H7 (cell line): ENCODE data around the gene TEX261. TPM values are rescaled to one million over a fixed set of nuclear protein-coding genes. Genes with fewer than 3 reads are reported as not detected.
A peak's percentile ranks its signal among the peaks of the same experiment; 100 is the strongest.

Experiments used
- DNase-seq: peaks from one replicate; pipeline ENCODE4 v3.0.0; 2012
- H3K27me3 ChIP-seq: 2 replicates; pipeline ENCODE4 v1.6.0; 2011; ENCODE audit warnings: mild to moderate bottlenecking, low read length; ENCODE audit not compliant: control insufficient read depth, insufficient read depth
- H3K36me3 ChIP-seq: replicated peaks from 2 replicates; pipeline ENCODE4 v1.5.1; 2011; ENCODE audit warnings: low read length; ENCODE audit not compliant: control insufficient read depth, insufficient read depth
- H3K4me3 ChIP-seq: 2 replicates; pipeline ENCODE4 v1.5.1; 2011; ENCODE audit warnings: low read depth, mild to moderate bottlenecking, control low read depth, low read length, moderate library complexity; ENCODE audit not compliant: insufficient read depth
- total RNA-seq: library from RNA; depleted of rRNA; stranded (reverse); fragments of >200 nt; shearing (Covaris generic); gene quantifications from 2 replicates; pipeline ENCODE4 v1.2.3, GENCODE V29; 2014

Gene TEX261
- total RNA-seq, 1 experiment from 2014 or later: 13.4 TPM

DNA sequence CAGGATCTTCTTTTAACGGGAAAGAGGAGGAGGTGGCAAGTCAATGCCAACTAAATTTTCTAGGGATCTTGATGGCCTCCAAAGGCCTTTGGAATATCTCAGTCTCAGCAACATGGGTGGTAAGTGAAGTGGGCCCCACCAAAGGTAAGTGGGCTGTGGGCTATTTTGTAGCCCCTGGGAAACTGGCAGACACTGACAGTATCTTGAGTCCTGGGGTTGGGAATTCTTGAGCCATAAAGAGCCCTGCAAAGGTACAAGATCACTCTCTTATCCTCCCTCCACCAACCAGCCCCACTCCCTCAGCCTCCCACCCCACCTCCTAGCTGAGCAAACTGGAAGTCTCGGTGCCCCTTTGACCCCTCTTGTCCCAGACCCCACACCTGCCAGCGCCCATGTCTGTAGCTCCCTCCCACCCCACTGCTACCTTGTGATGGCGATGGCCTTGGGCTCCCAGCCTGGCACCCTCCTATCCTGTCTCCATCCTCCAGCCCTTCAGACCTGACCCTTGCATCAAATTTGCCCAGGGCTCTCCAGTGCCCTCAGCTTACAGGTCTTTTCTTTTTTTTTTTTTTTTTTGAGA is 50.5 kb downstream of the TEX261 start:
- H3K4me3 ChIP-seq: no peak overlapping the region

DNA sequence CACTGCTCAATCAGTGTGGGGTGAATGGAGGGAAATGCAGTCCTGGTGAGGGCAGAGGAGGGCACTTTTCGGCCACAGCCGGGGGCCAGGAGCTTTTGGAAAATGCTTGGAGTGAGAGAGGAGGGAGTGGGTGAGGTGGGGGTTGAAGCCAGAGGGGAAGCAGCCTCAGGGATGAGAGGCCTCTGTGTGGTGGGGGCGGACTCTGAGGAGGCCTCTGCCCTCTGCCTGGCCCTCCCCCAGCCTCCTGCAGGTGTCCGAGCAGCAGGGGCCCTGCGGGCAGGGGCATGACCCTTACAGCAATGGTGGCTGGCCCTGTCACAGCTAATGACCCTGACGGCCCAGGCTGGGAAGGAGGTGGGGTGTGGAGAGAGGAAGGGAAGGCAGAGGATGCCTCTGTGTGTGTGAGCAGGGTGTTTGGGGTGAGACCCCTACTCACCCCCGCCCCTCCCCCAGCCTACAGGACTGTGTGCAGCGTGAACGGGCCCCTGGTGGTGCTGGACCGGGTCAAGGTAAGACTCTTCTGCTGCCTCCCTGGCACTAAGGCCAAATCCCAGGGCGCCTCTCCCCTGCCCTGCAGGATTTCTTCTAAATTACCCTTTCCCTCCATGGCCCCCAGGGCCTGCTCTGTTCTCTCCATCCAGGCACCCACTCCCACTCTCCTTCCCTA is 51.3 kb downstream of the TEX261 start:
- no peaks in the 10 kb centered on the region for H3K36me3 ChIP-seq
- H3K4me3 ChIP-seq: no peak overlapping the region
- H3K27me3 ChIP-seq: peaks cover 61% of the 10 kb centered on the region
- peak; percentile 51 for DNase-seq

More for the DNA sequence above, 50.5 kb downstream of the TEX261 start:
- DNase-seq: peak; percentile 8
- no peaks in the 10 kb centered on the region for H3K36me3 ChIP-seq
- H3K27me3 ChIP-seq: peaks cover 57% of the 10 kb centered on the region

- peak; percentile 39 for DNase-seq
- no peak overlapping the region for H3K4me3 ChIP-seq
- H3K27me3 ChIP-seq: peaks cover 55% of the 10 kb centered on the region
Observed at GRCh38 chr2:70942396-70943204, 52.1 kb downstream of the TEX261 start.

DNA sequence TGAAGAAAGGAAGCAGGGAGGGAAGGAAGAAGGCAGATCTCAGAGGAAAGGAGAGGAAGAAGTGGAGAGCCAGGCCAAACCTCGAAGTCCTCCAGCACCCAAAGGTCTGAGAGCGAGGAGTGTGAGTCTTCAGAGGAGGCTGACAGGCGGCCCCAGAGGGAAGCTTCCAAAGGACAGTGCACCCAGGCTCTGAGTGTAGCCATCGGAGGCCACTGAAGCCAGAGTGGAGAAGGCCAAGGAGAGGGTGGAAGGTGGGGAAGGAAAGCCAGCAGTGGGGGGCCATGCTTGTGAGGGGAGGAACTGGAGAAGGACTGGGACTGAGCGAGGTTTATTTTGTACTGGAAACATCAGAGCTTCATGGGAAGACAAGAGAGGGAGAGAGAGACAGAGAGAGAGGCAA is 53.0 kb downstream of the TEX261 start:
- peak; percentile 3 for DNase-seq
- H3K27me3 ChIP-seq: peaks cover 47% of the 10 kb centered on the region
- H3K4me3 ChIP-seq: no peak overlapping the region
- no peaks in the 10 kb centered on the region for H3K36me3 ChIP-seq

More at GRCh38 chr2:70942396-70943204, 52.1 kb downstream of the TEX261 start:
- no peaks in the 10 kb centered on the region for H3K36me3 ChIP-seq

- DNase-seq: peak; percentile 28
Observed at GRCh38 chr2:70941186-70941585, 53.5 kb downstream of the TEX261 start.

DNA sequence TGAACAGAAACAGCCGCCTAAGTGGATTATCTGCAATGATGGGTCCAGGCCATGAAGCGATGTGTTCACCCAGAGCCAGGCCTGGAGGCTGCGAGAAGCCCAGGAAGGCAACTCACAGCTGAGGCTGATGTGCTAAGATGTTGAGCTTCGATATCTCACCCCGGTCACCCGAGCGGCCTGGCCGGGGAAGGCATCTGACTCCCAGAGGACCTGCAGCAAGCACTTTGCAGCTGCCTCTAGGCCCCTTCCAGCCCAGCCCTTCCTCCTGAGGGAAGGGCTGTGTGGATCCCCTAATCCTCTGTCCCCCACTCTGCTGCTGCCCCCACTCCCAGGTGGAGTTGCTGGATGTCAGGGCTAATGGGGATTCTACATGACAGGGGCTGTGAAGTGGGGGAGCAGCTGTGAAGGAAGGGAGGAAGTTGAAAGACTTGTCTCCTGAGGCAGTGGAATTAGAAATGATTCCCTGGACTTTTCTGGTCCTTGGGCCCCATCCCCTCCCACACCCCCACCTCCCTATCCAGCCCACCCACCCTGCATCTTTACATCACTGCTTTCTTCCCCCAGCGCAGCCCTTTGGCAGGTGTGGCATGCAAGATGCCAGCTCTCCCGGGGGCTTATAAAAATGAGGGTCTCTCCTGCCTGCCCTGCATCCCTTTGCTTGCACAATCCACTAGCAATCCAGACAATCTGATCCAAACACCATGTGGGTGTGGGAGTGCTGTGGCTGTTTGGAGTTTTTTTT is 54.7 kb downstream of the TEX261 start:
- peak; percentile 42 for DNase-seq
- Histone ChIP-seq H3K4me3 (no peak overlapping the region), H3K27me3 (peaks cover 39% of the 10 kb centered on the region)

More at GRCh38 chr2:70941186-70941585, 53.5 kb downstream of the TEX261 start:
- Histone ChIP-seq H3K36me3 (no peaks in the 10 kb centered on the region), H3K27me3 (peaks cover 43% of the 10 kb centered on the region), H3K4me3 (no peak overlapping the region)

DNA sequence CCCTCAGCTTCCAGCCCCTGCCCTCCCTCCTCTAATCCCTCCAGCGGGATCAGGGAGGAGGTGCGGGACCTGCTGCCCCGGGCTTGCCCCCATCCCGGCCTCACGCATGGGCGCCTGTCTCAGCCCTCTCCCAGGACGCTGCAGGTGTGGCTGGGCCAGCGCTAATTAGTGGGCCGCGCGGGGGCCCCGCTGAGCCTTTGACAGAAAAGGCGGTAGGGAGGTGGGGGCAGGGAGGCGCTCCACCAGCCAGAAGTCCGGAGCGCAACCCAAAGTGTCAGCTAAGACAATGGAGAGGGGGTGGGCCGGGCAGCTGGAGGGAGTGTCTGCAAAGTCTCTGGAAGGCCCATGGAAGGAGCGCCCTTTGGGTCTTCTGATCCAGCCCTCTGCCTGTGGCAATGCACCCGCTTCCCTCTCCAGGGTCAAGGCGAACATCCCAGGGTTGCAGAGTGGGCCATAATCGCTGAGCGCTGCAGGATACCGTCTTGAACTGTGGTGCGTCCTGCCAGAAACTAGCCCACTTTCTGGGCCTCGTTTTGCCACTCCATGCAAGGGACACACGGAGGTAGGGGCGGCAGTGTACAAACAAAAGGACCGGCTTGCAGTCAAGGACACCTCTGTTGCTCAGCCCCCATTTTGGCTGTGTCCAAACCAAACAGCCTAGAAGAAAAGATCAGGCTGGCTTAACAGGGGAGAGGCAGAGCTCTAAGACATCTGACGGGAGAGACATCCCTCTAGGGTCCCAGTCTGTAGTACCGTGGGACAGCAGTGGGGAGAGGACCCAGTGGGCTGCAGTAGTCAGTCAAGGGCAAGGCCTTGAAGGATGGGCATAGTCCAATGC is 55.5 kb downstream of the TEX261 start:
- Histone ChIP-seq H3K27me3 (peaks cover 39% of the 10 kb centered on the region), H3K4me3 (peak overlapping the region; percentile 21; the same call in 1 of the 2 replicates), H3K36me3 (no peaks in the 10 kb centered on the region)
- peak; percentile 90 for DNase-seq

More for the DNA sequence above, 54.7 kb downstream of the TEX261 start:
- H3K36me3 ChIP-seq: no peaks in the 10 kb centered on the region

DNA sequence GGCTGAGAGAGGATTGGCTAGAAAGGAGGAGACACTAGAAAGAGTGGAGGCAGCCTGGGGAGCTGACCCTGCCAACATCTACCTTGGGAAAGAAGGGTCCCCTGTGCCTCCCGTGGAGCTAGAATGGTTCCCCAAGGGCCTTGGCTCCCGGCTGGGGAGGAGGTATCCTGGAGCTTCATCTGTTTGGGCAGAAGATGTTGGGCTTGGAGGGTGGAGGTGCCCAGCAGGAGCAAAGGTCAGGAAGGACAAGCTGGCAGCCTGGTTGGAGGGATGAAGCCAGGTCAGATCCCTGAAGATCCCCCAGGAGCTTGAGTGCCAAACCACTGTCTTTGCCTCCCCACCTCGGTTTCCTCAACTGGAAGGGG is 56.1 kb downstream of the TEX261 start:
- Histone ChIP-seq H3K4me3 (peak overlapping the region; percentile 21; the same call in 1 of the 2 replicates), H3K36me3 (no peaks in the 10 kb centered on the region), H3K27me3 (peaks cover 36% of the 10 kb centered on the region)
- DNase-seq: no peak

GRCh38 chr2:70937866-70938585 is 56.6 kb downstream of the TEX261 start:
- DNase-seq: peak; percentile 63
- H3K4me3 ChIP-seq: no peak overlapping the region
- H3K36me3 ChIP-seq: no peaks in the 10 kb centered on the region
- H3K27me3 ChIP-seq: peaks cover 36% of the 10 kb centered on the region

DNA sequence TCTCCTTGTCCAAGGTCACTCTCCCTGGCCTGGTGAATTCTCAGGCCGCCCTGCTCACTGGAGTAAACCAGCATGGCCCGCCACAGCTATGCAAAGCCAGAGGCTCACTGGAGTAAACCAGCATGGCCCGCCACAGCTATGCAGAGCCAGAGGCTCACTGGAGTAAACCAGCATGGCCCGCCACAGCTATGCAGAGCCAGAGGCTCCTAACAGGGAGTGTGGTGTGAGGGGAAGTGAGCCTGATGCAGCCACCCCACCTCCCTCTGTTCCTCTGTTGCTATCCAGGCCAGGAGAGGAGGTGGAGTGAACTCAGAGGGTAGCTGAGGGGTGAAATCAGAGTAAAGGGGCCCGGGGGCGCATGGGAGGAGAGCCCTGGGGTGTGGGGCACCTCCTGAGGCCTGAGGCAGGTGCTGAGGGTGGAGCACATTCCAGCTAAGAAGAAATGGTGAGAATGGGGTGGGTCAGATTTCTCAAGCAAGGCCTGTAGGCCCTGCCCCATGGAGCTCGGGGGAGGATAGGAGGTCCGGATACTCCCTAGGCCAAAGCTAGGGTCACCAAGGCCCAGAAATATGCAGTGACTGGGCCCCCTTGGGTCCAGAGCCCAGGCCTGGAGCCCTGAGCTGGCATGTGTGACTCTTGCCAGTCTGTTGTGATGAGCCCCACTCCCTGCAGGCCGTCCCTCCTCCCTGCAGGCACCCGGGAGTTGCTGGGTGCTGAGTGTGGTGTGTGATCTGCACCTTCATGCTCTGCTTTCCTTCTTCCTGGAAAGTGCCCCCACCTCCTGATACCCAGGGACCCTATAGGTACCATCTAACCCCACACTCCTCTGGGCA is 57.5 kb downstream of the TEX261 start:
- no peak overlapping the region for H3K4me3 ChIP-seq
- H3K36me3 ChIP-seq: no peaks in the 10 kb centered on the region
- peak; percentile 42 for DNase-seq
- peaks cover 33% of the 10 kb centered on the region for H3K27me3 ChIP-seq

DNA sequence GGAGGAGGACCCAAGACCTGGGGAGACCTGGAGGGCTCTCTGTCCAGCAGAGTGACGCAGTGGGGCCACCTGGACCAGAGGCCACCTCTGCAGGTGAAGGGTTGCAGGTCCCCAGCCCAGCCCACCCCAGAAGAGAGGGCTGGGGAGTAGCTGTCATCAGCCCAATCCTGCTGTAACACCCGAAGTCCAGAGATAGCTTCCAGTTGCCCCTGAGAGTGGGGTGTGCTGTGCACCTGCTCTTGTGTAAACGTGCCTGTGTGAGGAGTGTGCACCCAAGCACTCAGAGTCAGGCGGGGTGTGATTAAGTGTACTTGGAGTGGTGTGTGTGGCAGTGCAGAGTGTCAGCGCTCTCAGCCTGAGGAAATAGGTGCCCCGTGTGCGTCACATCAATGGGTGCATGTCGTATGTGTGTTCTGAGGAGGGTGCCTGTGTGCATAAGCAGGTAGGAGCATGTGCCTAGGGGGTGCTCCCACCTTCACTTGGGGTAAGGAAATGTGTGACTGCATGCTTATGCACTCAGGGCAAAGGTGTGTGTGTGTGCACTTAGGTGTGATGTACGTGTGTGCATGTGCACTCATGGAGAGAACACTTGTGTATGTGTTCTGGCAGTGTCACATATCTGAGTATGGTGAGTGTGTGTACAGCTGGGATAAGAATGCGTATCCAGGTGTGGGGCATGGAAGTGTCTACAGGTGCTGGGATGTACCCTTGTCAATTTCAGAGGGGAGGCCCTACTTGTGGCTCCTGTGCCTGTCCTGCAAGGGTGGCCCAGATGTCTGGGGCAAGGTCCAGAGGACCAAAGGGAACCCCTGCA is 58.3 kb downstream of the TEX261 start:
- H3K4me3 ChIP-seq: no peak overlapping the region
- DNase-seq: no peak
- peaks cover 27% of the 10 kb centered on the region for H3K27me3 ChIP-seq
- H3K36me3 ChIP-seq: no peaks in the 10 kb centered on the region
